RCC 7860 (cell line): ENCODE results near the gene PADI1.
"Not testable (repeated sequence)": the region's sequence is repeated elsewhere in the genome, so short reads cannot be mapped to it uniquely, and the experiment has no call there.

Experiments used
- DNase-seq: peaks from one replicate; pipeline ENCODE4 v3.0.0-alpha.2; 2015; ENCODE audit warnings: low spot score
- FAIRE-seq: peaks from 2 replicates; lab custom pipeline; 2012; peaks lifted over from hg19 to GRCh38; lab: Jason Lieb, UNC

Gene PADI1

DNA sequence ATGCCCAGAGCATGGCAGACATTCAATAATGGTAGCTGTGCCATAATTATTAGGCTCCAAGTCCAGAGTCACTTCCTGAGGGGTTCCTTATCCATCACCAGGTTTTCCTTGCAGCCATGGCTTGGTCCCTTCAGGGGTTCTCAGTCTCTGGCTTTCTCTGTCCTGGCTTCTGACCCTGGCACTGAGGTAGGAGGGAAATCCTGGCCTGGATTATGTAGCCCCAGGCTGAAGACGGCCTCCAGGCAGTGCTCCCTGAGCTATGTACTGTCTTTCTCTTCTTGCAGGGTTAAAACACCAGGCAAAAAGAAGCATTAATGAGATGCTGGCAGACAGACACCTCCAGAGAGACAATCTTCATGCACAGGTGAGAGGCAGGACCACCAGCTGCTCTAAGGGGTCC is 34.5 kb downstream of the PADI1 start:
- peak; percentile 64 for FAIRE-seq
- DNase-seq: peak; percentile 84

GRCh38 chr1:17241011-17241779 is 36.3 kb downstream of the PADI1 start:
- FAIRE-seq, DNase-seq: not testable (repeated sequence)

DNA sequence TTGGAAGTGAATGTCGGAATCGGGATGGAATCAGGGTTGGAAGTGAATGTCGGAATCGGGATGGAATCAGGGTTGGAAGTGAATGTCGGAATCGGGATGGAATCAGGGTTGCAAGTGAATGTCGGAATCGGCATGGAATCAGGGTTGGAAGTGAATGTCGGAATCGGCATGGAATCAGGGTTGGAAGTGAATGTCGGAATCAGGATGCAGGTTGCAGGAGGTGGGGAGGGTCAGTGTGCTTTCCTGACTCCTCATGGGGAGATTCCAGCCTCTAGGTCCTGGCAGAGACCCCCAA is 36.8 kb downstream of the PADI1 start:
- not testable (repeated sequence) for FAIRE-seq, DNase-seq

GRCh38 chr1:17243274-17243673 is 38.3 kb downstream of the PADI1 start:
- FAIRE-seq (no peak), DNase-seq (no peak)

DNA sequence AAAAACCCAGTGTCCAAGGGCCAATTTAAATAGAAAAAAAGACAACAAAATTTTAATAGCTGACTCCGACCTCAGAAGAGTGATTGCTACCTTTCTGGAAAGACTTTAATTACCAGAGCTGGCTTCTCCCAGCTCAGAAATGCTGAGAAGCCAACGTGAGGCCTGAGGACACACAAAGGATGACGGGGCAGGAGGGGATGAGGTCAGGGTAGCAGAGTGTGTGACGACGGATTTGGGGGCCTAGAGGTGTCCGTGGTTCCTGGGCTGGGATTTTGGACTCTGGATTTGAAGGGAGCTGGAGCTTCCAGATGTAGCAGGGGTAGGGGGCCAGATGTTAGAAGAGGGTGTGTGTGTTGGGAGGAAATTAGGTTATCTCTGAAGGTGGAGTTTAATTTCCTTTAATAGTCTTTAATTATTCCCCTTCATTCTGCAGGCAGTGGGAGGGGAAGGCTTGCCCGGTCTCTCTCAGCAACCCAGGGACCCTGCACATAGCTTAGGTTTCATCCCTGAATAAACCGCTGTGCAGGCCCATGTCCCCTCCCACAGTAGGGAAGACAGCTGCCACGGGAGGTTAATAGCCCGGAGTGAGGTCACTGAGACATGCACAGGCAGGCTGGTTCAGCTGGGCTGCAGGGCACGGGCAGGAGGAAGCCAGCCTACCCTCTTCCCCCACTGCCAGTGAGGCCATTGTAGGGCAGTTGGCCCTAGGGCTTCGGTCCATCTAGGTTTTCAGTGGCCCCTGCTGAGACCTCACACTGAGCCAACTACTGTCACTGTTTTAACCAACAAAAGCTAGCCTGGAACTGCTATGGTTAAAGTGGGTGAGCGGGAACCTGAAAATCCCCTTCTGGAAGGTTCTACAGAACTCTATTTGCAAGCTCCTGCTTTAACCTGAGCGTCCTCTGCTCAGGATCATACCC is 40.2 kb downstream of the PADI1 start:
- peak; percentile 35 for FAIRE-seq
- peak; percentile 37 for DNase-seq

- FAIRE-seq (no peak), DNase-seq (no peak)
Measured at GRCh38 chr1:17245816-17246325, 40.9 kb downstream of the PADI1 start.

DNA sequence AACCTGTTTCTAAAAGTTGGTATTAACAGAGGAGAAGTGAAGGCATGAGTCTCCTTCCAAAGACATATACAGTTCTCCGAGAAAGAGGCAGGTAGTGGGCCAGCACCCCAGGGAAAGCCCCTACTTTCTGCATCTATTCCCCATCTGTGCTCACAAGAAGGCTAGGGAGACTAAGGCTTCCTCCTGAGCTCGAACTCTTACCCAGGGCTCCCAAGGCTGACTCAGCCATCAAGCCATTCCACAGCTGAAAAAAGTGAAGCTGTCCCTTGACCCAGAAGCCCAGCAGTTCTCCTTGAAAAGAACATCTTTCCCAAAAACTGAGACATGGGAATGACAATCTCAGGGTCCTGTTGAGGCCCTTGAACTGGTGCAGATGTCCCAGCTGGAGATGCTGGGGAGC is 42.0 kb downstream of the PADI1 start:
- no peak for FAIRE-seq
- no peak for DNase-seq

- FAIRE-seq (no peak), DNase-seq (no peak)
Measured at GRCh38 chr1:17248781-17249180, 43.9 kb downstream of the PADI1 start, which contains the start of gene PADI3. Gene PADI3, plus strand, starts transcription at chr1:17249098. Its CDS starts 40 bp downstream, at chr1:17249138.

DNA sequence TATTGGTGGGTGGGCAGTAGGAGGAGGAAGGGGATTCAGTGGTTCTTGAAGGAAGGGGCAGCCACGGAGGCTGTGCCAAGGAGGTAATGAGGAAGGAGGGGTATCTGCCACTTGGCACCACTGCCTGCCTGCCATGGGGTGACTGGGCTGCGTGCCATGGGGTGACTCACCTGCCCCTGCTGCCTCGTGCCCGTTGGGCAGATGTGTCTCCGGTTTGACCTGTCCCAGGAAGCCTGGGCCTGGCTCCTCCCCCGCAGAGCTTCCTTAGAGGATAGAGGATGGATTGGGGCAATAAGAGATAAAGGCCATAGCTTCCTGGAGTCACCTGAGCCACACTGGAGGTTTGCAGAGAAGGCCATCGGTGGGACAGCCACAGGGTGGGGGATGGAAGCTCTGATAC is 45.7 kb downstream of the PADI1 start:
- FAIRE-seq: peak; percentile 87
- DNase-seq: peak; percentile 87

DNA sequence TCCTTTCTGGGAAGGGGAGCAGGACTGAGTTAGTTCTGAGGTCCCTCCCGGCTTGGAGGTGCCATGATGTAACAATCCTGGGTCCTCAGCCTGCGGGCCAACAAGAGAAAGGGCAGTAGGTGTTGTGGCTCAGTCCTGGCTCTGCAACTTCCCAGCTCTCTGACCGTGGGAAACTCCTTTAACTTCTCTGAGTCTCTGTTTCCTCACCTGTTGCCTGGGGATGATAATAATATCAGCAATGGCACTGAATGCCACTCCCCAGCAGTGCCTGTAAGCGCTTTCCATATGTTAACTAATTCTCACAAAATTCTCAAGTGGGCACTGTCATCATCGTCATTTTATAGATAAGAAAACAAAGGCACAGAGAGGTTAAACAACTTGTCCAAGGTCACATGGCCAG is 46.3 kb downstream of the PADI1 start:
- DNase-seq (peak; percentile 14), FAIRE-seq (no peak)

DNA sequence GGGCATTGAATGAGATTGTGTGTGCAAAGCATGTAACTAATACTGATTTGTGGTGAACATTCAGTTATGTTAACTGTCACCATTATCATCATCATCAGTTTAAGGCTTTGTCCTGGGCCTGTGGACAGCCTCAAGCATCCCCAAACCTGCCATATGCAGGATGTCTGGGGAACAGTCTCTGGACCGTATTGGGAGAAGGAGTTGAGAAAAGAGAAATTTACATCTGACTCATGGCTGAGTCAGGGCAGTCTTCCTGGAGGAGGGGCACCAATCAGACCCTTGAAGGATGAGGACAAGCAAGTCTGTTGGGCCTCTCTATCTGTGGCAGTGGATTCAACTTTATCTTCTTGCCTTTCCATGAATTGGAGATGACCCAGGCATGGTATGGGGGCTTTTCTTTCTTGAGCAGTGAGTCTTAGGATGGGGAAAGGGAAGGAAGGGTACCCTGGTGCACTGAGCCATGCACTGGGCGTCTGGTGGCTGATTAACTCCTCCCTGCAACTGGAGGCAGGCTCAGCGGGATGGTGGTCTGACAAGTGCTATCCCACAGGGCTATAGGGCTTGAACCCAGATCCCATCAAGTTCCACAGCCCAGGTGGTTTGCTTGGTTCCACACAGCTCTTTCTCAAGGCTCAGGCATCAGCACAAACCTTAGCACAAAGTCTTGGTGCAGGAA is 46.9 kb downstream of the PADI1 start:
- DNase-seq (peak; percentile 67), FAIRE-seq (peak; percentile 85)

DNA sequence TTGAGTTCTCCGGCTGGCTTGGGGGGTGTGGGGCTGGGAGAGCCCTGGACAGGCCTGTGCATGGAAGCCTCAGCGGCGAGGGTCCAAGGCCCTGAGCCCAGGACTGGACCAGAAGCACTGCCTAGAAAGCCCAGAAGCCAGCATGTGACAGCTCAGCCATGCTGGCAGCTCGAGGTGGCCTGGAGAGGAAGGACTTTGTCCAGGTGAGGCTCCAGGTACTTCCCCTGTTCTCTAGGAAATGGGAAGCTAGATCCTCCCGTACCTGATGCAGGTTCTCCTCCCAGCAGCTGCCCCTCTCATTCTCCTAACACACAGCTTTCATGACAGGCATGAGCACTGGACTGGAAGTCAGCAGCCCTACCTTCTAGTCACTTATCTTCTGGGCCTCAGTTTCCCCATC is 50.4 kb downstream of the PADI1 start:
- DNase-seq: no peak
- no peak for FAIRE-seq

- DNase-seq (no peak), FAIRE-seq (no peak)
Measured at GRCh38 chr1:17258116-17258757, 53.3 kb downstream of the PADI1 start.

DNA sequence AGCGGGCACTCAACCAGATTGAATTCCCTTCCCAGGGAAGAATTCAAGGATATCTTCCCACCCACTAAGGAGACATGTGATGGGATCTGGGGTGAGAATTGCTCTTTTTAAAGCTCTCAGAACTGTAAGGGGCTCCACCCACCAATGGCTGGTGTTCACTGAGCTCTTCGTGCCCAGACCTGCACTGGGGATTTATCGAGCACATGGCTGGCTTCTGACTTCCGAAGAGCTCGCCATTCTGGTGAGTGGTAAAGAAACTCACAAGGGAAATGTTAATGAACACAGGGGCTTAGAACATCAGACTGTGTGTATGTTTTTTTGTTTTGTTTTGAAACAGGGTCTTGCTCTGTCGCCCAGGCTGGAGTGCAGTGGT is 53.8 kb downstream of the PADI1 start:
- DNase-seq (no peak), FAIRE-seq (no peak)

DNA sequence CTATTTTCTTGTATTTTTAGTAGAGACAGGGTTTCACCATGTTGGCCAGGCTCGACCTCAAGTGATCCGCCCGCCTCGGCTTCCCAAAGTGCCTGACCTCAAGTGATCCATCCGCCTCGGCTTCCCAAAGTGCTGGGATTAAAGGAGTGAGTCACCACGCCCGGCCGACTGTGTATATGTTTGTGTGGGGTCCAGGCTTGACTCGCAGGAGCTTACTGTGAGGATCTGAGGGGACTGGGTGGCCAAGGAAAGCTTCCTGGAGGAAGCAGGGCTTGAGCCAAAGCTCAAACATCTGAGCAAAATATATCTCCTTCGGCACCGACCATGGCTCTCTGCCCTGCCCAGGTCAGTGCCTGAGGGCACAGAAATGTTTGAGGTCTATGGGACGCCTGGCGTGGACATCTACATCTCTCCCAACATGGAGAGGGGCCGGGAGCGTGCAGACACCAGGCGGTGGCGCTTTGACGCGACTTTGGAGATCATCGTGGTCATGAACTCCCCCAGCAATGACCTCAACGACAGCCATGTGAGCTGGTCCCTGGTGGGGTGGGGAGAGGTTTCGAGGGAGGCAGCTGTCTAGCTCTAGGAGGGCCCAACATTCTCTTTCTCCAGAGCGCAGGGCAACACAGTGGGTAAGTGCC is 54.4 kb downstream of the PADI1 start:
- peak; percentile 50 for FAIRE-seq
- peak; percentile 41 for DNase-seq

DNA sequence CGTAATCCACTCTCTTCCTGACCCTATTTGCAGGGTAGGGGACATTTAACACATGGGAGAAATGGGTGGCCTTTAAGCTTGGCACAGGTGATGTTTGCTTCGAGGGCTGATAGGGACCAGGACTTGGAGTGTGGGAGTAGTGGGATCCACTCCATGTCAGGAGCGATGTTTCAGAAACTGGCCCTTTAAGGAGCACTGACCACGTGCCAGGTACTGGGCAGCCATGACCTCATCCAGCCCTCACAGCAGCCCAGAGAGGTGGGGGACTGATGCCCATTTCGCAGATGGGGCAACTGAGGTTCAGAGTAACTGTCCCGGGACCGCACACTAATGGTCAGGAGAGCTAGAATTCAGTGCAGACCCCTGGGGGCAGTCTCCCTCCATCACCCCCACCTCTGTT is 55.3 kb downstream of the PADI1 start:
- FAIRE-seq (no peak), DNase-seq (no peak)

DNA sequence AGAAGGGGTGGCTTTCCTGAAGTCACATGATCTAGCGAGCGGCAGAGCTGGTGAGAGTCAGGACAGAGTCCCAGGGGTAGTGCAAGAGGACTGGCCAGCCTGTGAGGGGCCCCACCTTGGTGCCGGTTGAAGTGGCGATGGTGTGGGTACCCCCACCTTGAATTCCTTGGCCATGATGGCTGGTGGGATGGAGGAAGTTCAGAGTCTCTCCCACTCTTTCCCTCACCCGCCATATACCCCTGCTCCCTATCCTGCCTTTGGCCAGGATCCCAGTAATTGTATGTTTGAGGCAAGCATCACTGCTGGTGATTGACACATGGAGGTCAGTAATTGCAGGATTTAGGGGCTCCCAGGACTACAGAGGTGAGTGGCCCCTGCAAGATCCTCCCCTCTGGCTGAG is 55.8 kb downstream of the PADI1 start:
- DNase-seq: no peak
- FAIRE-seq: no peak

DNA sequence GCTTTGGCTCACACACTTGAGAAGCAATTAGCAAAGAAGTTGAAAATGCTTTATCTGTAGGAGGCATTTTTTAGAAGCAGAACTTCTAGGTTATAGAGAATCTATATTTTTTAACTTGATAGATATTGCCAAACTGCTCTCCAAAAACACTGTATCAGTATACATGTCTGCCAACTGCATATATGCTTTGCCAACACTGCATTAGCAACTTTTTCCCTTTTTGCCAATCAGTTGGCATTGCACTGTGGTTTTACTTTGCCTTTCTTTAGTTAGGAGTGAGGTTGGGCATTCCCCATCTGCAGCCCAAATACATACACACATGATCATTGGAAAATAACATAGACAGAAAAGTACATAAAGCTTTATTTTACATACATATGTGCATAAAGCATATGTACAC is 59.0 kb downstream of the PADI1 start:
- no peak for FAIRE-seq
- no peak for DNase-seq

DNA sequence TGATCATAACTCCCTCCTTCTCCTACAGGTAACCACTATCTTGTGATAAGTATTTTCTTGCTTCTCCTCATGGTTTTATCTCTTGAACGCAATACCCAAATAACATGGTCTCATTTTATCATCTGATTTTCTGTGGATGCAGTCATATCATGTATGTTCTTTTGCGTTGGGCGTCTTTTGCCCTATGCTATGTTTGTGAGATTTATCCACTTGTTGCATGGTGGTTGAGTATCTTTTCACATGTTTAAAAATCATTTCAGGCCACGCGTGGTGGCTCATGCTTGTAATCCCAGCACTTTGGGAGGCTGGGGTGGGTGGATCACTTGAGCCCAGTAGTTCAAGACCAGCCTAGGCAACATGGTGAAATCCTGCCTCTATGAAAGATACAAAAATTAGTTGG is 59.5 kb downstream of the PADI1 start:
- FAIRE-seq: no peak
- DNase-seq: no peak

GRCh38 chr1:17265162-17265561 is 60.2 kb downstream of the PADI1 start:
- FAIRE-seq: no peak
- no peak for DNase-seq
